A549 (cell line): ENCODE data around the gene KCNJ6. TPM values are rescaled to one million over a fixed set of nuclear protein-coding genes. Genes with fewer than 3 reads are reported as not detected.

Source experiments
- ATAC-seq, 2 experiments: fragments of 200-7000 bp in 1 of 2; fragments of >200 bp in 1 of 2; cut with Nextera tagmentation in 1 of 2; cut with Tn5 transposase in 1 of 2; 3 replicates each; pipeline versions ENCODE4 v1.8.0 to v1.9.1; 2018 to 2020; ENCODE audit warnings: mild to moderate bottlenecking in 1 of 2, moderate library complexity in 1 of 2
- CTCF ChIA-PET: fragments of 300-600 bp; sonication (Branson Sonifier 250); formaldehyde crosslinking; extraction: SDS; loops from one replicate; lab custom pipeline; 2021; ENCODE audit warnings: antibody characterized with exemption, inconsistent platforms; lab: Yijun Ruan, JAX
- POLR2A ChIA-PET: fragments of 350-600 bp; formaldehyde crosslinking; extraction: SDS; loops from one replicate; lab custom pipeline; 2021; ENCODE audit warnings: antibody characterized with exemption, inconsistent platforms; lab: Yijun Ruan, JAX
- DNase-seq, 2 experiments: peaks; one replicate each; pipeline versions ENCODE4 v3.0.0 to v3.0.0-alpha.2; 2011 to 2016; ENCODE audit warnings: low read depth in 1 of 2, low spot score in 1 of 2
- FAIRE-seq: peaks from 2 replicates; lab custom pipeline; 2011; peaks lifted over from hg19 to GRCh38; lab: Jason Lieb, UNC
- H3K27ac ChIP-seq, 2 experiments: fragments of >200 bp; sonication (Bioruptor Twin); formaldehyde crosslinking; 3 replicates each; pipeline ENCODE4 v1.5.1; 2016 to 2017
- H3K4me1 ChIP-seq: fragments of >200 bp; sonication (Bioruptor Twin); formaldehyde crosslinking; 3 replicates; pipeline ENCODE4 v1.6.1; 2016
- H3K4me2 ChIP-seq: fragments of >200 bp; sonication (Bioruptor Twin); formaldehyde crosslinking; 3 replicates; pipeline ENCODE4 v1.6.1; 2016
- H3K4me3 ChIP-seq: fragments of >200 bp; sonication (Bioruptor Twin); formaldehyde crosslinking; 3 replicates; pipeline ENCODE4 v1.5.1; 2016
- H3K9me3 ChIP-seq: fragments of >200 bp; sonication (Bioruptor Twin); formaldehyde crosslinking; 3 replicates; pipeline ENCODE4 v1.6.1; 2016
- BCL3 ChIP-seq: fragments of >200 bp; sonication (Bioruptor Twin); formaldehyde crosslinking; IDR thresholded peaks from 3 replicates; pipeline ENCODE4 v1.6.1; 2016
- CEBPB ChIP-seq, 2 experiments: fragments of >200 bp in 1 of 2; sonication (Bioruptor Twin) in 1 of 2; formaldehyde crosslinking in 1 of 2; IDR thresholded peaks; 2 replicates each; pipeline ENCODE4 v1.6.1; 2012 to 2016
- EHMT2 ChIP-seq: fragments of 200-600 bp; sonication (generic); IDR thresholded peaks from 2 replicates; pipeline ENCODE4 v1.6.1; 2016; ENCODE audit warnings: antibody characterized with exemption, low read depth, mild to moderate bottlenecking, moderate library complexity
- FOSB ChIP-seq: fragments of 250-450 bp; sonication (Bioruptor Pico); IDR thresholded peaks from 2 replicates; pipeline ENCODE4 v1.5.0; 2020; ENCODE audit warnings: mild to moderate bottlenecking, moderate library complexity
- FOSL2 ChIP-seq, 2 experiments: fragments of 450-650 bp in 1 of 2; fragments of >200 bp in 1 of 2; sonication (Bioruptor Twin) in 1 of 2; formaldehyde crosslinking; IDR thresholded peaks; 2 replicates each; pipeline versions ENCODE4 v1.5.0 to v1.6.1; 2016 to 2020; ENCODE audit warnings: mild to moderate bottlenecking in 1 of 2, moderate library complexity in 1 of 2
- HEYL ChIP-seq: fragments of 250-450 bp; sonication (Bioruptor Pico); IDR thresholded peaks from 2 replicates; pipeline ENCODE4 v1.8.0; 2021; ENCODE audit warnings: mild to moderate bottlenecking, moderate library complexity
- HMGXB4 ChIP-seq: fragments of 250-450 bp; sonication (Bioruptor Pico); IDR thresholded peaks from 2 replicates; pipeline ENCODE4 v1.5.0; 2021; ENCODE audit warnings: mild to moderate bottlenecking, moderate library complexity, borderline replicate concordance
- JUN ChIP-seq, 2 experiments: fragments of >200 bp; sonication (Bioruptor Twin); formaldehyde crosslinking; IDR thresholded peaks; 2 replicates in 1 of 2; 3 replicates in 1 of 2; pipeline ENCODE4 v1.6.1; 2016 to 2017
- JUNB ChIP-seq: fragments of >200 bp; sonication (Bioruptor Twin); formaldehyde crosslinking; IDR thresholded peaks from 2 replicates; pipeline ENCODE4 v1.6.1; 2016
- MYC ChIP-seq: IDR thresholded peaks from 2 replicates; pipeline ENCODE4 v1.6.1; 2012; ENCODE audit warnings: mild to moderate bottlenecking, inconsistent platforms, low read length, improper control_type of control experiment, borderline replicate concordance
- NFE2L2 ChIP-seq: fragments of 150-350 bp; conservative IDR thresholded peaks from 2 replicates; pipeline ENCODE4 v1.6.1; 2014; ENCODE audit warnings: low read length
- NR3C1 ChIP-seq: fragments of >200 bp; sonication (Bioruptor Twin); formaldehyde crosslinking; IDR thresholded peaks from 3 replicates; pipeline ENCODE4 v1.6.1; 2017
- PHF8 ChIP-seq: fragments of 200-600 bp; sonication (generic); IDR thresholded peaks from 2 replicates; pipeline ENCODE4 v1.6.1; 2016; ENCODE audit warnings: low read depth, mild to moderate bottlenecking, antibody characterized with exemption, moderate library complexity, borderline replicate concordance
- RCOR1 ChIP-seq: fragments of 150-350 bp; IDR thresholded peaks from 2 replicates; pipeline ENCODE4 v1.6.1; 2014; ENCODE audit warnings: antibody characterized with exemption, low read length, low read depth
- RFX5 ChIP-seq: fragments of 450-650 bp; IDR thresholded peaks from 2 replicates; pipeline ENCODE4 v1.7.1; 2014; ENCODE audit warnings: antibody characterized with exemption, mild to moderate bottlenecking, moderate library complexity
- TFCP2L1 ChIP-seq: fragments of 250-450 bp; sonication (Bioruptor Pico); IDR thresholded peaks from 2 replicates; pipeline ENCODE4 v1.5.0; 2021; ENCODE audit warnings: mild to moderate bottlenecking
- ZNF302 ChIP-seq: fragments of 250-450 bp; sonication (Bioruptor Pico); IDR thresholded peaks from 2 replicates; pipeline ENCODE4 v1.9.0; 2021; ENCODE audit warnings: inconsistent platforms, mild to moderate bottlenecking, moderate library complexity
- ZSCAN20 ChIP-seq: fragments of 250-450 bp; sonication (Bioruptor Pico); IDR thresholded peaks from 2 replicates; pipeline ENCODE4 v1.8.0; 2022; ENCODE audit warnings: mild to moderate bottlenecking, moderate library complexity
- WGBS: methylation state at CpG from one replicate; pipeline ENCODE4 v1.1.6; 2017; ENCODE audit errors: missing lambda C conversion rate; 5-methylcytosine and 5-hydroxymethylcytosine counted together
- polyA plus RNA-seq, 4 experiments: library from polyadenylated mRNA; depleted of rRNA in 3 of 4; stranded (reverse); fragments of >200 nt; fragmentation: RNase III in 1 of 4; extraction: RNeasy Plus Mini Kit Qiagen cat#74134 plus additional on column Dnase treatment in 1 of 4; gene quantifications; 2 replicates in 3 of 4; 3 replicates in 1 of 4; pipeline ENCODE4 v1.2.3, GENCODE V29; 2011 to 2017

The KCNJ6 gene
- polyA plus RNA-seq, 2 of the 4 experiments (the other 2 are of a cell fraction): 0.68 to 1.4 TPM

GRCh38 chr21:37742532-37742931 lies 173.7 kb downstream of the KCNJ6 start:
- Histone ChIP-seq H3K4me1 (no peaks in the 10 kb centered on the region), H3K9me3 (no peaks in the 10 kb centered on the region), H3K4me3 (no peak overlapping the region), H3K27ac (no peak overlapping the region), H3K4me2 (no peak overlapping the region)
- no peak for FAIRE-seq
- TF ChIP-seq RFX5 (no peak), JUN (IDR thresholded peaks at IDR 0.05) (no peak), FOSB (no peak), HMGXB4 (CRISPR knock-in tag) (no peak), NFE2L2 (no peak), HEYL (no peak), PHF8 (no peak), EHMT2 (no peak), TFCP2L1 (CRISPR knock-in tag) (no peak), CEBPB (IDR thresholded peaks at IDR 0.05) (no peak), JUNB (no peak)
- ATAC-seq: no peak
- POLR2A ChIA-PET: no interaction called here
- 19% methylated on average over 1 of the region's 1 CpG for WGBS
- DNase-seq: no peak
- CTCF ChIA-PET: no interaction called here

DNA sequence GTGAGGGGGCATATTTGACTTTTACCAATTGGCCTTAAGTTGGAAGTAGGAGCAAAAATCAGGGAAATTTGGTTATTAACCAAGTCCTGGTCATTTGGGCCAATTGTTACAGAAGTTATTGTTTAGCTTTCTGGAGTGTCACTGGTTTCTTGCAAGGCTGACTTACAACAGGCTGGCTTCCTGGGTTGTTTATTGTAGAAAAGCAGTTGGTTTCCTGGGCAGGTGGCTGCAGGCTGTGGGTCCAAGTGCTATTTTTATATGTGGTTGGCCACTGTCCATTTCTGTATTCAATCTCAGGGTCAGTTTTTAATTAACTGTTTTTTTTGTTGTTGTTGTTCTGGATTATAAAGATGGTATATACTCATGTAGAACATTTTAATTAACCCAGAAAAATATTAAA lies 174.1 kb downstream of the KCNJ6 start:
- Histone ChIP-seq H3K4me1 (no peaks in the 10 kb centered on the region), H3K9me3 (no peaks in the 10 kb centered on the region), H3K4me2 (no peak overlapping the region), H3K4me3 (no peak overlapping the region), H3K27ac (no peak overlapping the region)
- FAIRE-seq: no peak
- TF ChIP-seq ZNF302 (CRISPR knock-in tag) (no peak), BCL3 (no peak), CEBPB (IDR thresholded peaks at IDR 0.05) (no peak), NR3C1 (no peak)
- ATAC-seq: no peak
- POLR2A ChIA-PET: no interaction called here
- CTCF ChIA-PET: interaction anchor here (0.5 kb wide), 1 partner anchor 311 kb away, joined by 3 read pairs; no protein-coding TSS in a partner anchor
- DNase-seq: no peak

GRCh38 chr21:37737996-37738395 lies 178.3 kb downstream of the KCNJ6 start:
- H3K27ac ChIP-seq: no peak overlapping the region
- CTCF ChIA-PET: no interaction called here
- no peak overlapping the region for H3K4me2 ChIP-seq
- no peaks in the 10 kb centered on the region for H3K9me3 ChIP-seq
- TF ChIP-seq PHF8 (no peak), ZSCAN20 (no peak), FOSL2 (IDR thresholded peaks at IDR 0.05) (no peak), FOSL2 (CRISPR knock-in tag; IDR thresholded peaks at IDR 0.05) (no peak), EHMT2 (no peak), HEYL (no peak)
- 28% methylated on average over 2 of the region's 2 CpGs for WGBS
- no peak for FAIRE-seq
- H3K4me3 ChIP-seq: no peak overlapping the region
- no peak for DNase-seq
- no peak for ATAC-seq
- no peaks in the 10 kb centered on the region for H3K4me1 ChIP-seq
- POLR2A ChIA-PET: no interaction called here

- WGBS: 15% methylated on average over 2 of the region's 4 CpGs
- DNase-seq (no peak), FAIRE-seq (no peak), ATAC-seq (no peak)
- Histone ChIP-seq H3K4me1 (no peaks in the 10 kb centered on the region), H3K9me3 (no peaks in the 10 kb centered on the region), H3K27ac (no peak overlapping the region), H3K4me3 (no peak overlapping the region), H3K4me2 (no peak overlapping the region)
- ChIA-PET CTCF (no interaction called here), POLR2A (no interaction called here)
- TF ChIP-seq MYC (no peak), NR3C1 (no peak), RCOR1 (no peak)
These were observed 178.8 kb downstream of the KCNJ6 start for GRCh38 chr21:37737507-37737906.
